HG02642 (cell line): ENCODE measurements around the gene MORF4L1.
"Not testable (repeated sequence)": the region's sequence is repeated elsewhere in the genome, so short reads cannot be mapped to it uniquely, and the experiment has no call there.

Source experiments
- ATAC-seq: cut with Tn5 transposase; IDR thresholded peaks from one replicate; pipeline ENCODE4 v1.9.1; 2021; ENCODE audit warnings: mild to moderate bottlenecking; ENCODE audit not compliant: unreplicated experiment, poor library complexity

The MORF4L1 gene, protein sequence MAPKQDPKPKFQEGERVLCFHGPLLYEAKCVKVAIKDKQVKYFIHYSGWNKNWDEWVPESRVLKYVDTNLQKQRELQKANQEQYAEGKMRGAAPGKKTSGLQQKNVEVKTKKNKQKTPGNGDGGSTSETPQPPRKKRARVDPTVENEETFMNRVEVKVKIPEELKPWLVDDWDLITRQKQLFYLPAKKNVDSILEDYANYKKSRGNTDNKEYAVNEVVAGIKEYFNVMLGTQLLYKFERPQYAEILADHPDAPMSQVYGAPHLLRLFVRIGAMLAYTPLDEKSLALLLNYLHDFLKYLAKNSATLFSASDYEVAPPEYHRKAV

DNA sequence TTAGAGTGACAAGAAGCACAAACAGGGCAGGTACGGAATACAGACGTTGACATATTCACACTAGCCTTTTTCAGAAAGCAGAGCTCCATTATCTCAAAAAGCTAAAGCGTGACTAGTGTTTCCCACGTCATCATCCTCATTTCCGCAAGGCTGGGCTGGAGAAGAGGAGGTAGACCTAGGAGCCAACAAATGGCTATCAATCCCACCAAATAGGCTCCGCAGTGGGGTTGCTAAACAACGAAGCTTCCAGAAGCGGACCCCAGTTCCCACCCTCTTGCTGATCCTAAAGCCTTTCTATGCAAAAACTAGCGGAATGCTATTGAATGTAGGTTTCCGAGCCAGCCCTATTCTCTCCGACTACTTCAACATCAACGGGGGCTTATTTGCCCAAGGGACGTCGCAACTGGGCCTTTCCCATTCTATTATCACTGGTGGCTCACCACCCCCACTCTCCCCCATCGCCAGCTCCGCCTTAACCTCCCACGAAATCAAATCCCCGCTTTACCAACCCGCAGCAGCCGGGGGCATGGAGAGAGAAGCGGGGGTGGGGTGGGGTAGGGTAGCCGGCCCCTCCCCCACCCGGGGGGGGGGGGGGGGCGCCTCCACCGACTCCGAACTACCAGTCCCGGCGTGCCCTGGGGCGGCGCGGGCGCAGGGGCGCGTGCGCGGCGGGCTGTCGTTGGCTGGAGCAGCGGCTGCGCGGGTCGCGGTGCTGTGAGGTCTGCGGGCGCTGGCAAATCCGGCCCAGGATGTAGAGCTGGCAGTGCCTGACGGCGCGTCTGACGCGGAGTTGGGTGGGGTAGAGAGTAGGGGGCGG lies at the start of gene MORF4L1:
TSS of gene MORF4L1 (plus strand) at position 736 of the 817 bp plus-strand sequence. CDS start 128 bp downstream, outside the sequence.
- peak; percentile 78 for ATAC-seq

DNA sequence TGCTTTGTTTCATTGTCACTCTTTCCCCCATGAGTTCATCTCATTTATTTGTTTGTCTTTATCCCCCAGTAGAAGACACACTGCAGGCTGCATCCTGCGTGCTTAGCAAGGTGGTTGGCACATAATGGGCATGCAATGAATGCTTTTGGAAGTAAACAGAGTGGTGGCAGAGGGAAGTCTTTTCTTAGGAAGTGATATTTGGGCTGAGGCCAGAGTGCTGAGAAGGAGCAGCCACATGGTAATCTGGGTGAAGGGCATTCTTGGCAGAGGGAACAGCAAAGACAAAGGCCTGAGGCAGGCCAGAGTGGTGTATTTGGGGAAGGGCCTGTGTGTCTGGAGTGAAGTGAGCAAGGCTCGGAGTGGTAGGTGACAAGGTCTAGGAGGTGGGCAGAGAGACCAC lies 43.8 kb upstream of the MORF4L1 start:
- no peak for ATAC-seq

DNA sequence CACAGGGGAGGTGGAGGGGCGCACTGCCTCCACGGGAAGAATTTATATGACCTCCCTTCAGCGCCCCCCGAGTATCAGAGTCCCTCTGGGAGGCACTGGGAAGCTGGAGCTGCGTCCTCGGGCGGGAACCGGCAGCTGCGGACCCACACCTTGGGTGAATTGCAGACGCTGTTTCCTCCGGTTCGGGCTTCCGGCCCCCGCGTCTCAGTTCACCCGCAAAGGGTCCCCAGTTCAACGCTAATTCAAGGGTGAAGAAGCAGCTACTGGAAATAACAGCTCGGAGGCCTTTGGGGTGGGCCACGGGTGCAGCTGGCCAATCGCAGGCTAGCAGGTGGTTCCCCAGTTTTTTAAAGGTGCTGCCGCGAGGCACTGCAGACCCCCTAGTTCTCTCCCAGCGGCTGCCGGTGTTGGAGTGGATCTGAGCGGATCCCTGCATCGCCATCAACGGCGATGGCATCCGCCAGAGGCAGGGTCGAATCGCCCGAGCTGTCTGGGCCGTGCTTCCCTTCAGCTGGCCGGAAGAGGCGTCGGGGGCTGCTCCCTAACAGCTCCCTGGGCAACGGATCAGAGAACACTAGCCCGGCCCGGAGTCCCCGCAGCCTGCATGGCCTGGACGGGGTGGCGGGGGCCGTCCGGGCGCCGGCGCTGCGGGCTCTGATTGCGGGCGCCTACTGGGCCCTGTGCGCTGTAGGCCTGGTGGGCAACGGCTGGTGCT lies 42.0 kb upstream of the MORF4L1 start:
- no peak for ATAC-seq

DNA sequence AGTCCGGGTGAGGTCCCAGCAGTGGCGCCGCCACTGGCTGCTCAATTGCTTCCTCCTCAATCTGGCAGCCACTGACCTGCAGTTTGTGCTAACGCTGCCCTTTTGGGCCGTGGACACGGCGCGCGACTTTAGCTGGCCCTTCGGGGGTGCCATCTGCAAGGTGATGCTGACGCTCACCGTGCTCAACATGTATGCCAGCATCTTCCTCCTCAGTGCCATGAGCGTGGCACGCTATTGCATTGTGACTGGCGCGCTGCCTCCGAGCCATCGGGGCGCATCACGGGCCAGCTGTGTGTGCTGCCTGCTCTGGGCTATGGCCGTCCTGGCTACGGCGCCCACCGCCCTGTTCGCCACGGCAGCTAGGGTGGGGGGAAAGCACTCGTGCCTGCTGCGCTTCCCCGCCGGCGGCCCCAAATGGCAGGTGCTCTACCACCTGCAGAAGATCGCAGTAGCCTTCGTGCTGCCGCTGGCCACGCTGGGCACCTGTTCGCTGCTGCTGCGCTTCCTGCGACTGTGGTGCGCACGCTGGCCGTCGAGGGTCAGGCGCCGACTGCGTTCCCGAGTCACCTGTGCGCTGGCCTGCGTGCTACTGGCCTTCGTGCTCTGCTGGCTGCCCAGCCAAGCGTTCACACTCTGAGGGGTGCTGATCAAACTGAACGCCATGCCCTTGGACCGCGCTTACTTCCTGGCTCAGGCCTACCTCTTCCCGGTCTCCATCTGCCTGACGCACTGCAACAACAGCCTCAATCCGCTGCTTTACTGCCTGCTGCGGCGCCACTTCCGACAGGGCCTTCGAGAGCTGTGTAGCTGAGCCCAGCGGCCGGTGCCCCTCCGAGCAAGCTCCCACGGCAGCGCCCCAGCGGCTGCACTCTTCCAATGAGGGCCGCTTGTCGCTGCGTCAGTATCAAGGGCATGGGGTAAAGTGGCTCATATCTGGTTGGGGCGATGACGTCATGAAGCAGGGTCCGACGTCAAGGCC lies 41.2 kb upstream of the MORF4L1 start:
- ATAC-seq = no peak

DNA sequence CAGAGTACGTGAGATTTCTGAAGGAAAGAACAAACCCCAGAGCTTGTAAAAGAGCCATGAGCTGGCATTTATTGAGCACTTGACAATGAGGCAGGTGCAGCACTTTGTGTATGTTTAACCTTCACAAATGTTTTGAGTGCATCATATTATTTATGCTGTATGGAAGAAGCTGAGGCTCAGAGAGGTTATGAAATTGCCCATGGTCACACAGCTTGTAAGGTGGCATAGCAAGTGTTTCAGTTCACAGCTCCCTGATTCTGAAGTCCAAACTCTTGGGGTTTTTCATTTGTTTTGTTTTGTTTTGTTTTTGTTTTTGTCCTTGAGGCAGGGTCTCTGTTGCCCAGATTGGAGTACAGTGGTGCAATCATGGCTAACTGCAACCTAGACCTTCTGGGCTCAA lies 36.4 kb upstream of the MORF4L1 start:
- ATAC-seq = no peak

DNA sequence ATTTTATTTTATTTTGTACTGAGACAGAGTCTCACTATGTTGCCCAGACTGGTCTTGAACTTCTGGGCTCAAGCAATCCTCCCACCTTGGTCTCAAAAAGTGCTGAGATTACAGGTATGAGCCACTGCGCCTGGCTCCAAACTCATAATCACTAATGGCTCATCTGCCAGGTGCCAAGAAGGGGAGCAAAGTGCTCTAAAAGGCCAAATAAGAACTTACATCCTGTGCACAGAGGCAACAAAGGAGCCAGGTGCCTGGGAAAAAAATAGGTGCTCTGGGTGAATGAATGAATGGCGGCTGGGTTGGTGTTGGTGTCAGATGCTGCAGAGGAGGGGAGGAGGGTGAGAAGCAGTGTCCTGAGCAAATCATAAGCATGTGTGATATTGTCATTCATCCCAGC lies 35.6 kb upstream of the MORF4L1 start:
- ATAC-seq = no peak

DNA sequence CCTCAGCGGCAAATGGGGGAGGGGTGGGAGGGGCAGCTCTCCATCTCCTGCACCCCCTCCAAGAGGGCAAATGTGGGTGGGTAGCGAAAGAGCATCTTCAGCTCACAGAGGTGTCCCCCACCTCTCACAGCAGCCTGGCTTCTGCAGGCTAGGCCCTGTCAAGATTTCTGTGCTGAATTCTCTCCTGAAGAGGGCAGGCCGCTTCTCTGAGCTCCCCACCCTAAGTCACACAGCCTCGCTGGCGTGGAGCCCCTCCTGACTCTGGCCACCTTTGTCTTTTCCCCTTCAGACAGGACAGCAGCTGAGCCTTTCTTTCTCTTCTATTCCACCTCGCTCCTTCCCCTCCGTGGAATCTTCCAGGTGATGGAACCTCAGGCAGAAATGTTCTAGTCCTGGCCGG lies 35.1 kb upstream of the MORF4L1 start:
- no peak for ATAC-seq

DNA sequence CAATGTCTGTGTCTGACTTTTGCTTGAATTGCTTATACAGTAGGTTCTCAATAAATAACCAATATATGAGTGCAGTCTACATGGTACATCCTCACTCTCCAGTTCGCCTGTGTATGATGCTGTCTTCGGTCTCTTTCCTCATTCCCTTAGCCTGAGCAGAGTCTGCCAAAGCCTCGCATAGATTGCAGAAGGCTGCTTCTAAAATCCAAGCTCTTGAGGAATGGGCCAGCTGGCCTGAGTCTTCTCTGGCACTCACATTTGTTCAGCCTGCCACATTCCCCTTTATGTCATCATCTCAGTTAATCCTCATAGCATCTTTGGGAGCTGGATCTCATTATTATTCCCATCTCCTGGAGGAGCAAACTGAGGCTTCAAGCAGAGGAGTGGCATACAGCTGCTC lies 34.2 kb upstream of the MORF4L1 start:
- ATAC-seq = no peak

DNA sequence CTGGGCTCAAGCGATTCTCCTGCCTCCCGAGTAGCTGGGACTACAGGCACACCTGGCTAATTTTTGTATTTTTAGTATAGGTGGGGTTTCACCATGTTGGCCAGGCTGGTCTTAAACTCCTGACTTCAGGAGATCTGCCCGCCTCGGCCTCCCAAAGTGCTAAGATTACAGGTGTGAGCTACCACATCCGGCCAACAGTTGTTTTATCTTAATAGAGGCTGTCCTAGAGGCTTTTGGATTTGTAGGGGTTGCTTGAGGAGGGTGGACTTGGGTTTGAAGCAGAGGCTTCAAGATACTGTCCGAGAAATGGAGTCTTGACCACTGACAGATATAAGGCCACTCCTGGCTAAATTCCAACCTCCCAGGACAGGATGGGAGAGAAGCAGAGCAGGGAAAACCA lies 33.5 kb upstream of the MORF4L1 start:
- not testable (repeated sequence) for ATAC-seq

DNA sequence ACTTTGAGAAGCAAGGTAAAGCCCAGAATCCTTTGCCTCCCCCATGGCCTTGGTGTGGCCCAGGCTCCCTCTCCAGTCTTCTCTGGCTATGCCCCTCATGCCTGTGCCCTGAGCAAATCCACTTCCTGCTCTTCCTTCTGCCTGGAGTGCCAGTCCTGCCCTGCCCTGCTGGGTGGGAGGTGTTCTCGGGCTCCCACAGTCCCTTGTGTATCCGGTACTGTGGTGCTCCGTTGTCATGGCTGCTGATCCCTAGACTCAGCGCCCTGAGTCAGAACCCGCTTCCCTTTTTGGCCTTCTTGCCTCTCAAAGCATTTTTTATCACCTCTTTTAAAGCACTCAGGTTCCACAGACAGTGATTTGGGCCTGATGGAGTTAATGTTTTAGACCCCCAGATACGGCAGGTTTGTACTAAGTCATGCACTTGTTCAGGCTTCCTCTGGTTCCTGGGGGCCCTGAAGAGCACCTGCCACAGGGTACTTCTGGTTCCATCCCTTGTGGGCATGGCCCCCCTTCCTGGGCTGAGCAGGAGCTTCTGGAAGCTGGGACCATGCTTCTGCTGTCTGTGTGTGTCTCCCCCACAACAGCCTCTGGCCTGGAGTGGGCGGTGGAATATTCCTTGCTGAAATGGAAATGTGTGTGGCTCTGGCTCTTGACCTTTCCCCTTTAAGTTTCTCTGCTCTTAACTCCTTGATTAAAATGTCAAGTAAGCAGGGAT lies 31.9 kb upstream of the MORF4L1 start:
- ATAC-seq = no peak

DNA sequence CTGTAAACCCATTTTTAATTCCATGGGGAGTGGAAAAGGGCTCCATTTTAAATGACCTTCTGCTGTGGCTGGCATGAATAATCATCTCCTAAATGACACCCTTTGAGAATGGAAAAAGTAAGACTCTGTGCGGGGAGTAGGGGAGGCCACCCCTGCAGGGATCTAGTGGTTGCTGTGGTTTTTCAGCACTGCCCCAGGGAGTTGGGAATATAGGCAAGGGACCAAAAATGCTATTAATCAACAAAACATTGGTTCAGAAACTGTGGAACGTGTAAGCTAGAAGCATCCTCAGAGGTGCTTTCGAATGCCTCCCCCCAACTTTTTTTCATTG lies 31.3 kb upstream of the MORF4L1 start:
- ATAC-seq = no peak

DNA sequence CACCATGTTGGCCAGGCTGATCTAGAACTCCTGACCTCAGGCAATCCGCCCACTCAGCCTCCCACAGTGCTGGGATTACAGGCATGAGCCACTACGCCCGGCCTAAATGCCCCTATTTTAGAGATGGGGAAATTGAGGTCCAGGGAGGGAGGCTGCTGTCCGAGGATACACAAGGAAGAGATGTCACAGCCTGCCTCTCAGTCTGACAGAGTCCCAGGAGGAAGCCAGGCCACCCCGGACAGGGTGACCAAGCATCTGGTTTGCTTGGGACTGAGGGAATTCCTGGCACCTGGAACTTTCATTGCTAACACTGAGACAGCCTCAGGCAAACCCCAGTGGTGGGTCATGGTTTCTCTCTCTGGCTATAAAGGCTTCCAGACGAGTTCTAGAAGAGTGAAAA lies 30.8 kb upstream of the MORF4L1 start:
- peak; percentile 18 for ATAC-seq

DNA sequence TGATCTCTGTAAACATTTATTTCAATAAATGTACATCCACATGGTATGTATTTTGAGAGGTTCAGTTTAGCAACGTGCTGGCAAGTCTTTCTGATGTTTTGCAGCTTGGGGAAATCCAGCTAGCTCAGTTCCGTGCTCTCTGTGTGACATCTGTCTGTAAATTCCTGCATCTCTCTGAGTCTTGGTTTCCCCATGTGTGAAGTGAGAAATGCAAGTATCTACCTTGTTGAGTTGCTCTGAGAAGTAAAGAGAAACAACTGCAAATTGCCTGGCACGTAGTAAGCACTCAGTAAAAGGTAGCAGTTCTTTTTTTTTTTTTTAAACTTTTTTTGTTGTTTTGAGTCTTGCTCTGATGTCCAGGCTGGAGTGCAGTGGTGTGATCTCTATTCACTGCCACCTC lies 30.2 kb upstream of the MORF4L1 start:
- peak; percentile 62 for ATAC-seq

DNA sequence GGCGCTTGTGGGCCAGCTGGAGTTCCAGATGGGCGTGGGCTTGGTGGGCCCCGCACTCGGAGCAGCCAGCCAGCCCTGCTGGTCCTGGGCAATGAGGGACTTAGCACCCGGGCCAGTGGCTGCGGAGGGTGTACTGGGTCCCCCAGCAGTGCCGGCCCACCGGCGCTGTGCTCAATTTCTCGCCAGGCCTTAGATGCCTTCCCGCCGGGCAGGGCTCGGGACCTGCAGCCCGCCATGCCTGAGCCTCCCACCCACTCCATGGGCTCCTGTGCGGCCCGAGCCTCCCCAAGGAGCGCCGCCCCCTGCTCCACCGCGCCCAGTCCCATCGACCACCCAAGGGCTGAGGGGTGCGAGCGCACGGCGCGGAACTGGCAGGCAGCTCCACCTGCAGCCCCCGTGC lies 25.8 kb upstream of the MORF4L1 start:
- ATAC-seq = not testable (repeated sequence)

DNA sequence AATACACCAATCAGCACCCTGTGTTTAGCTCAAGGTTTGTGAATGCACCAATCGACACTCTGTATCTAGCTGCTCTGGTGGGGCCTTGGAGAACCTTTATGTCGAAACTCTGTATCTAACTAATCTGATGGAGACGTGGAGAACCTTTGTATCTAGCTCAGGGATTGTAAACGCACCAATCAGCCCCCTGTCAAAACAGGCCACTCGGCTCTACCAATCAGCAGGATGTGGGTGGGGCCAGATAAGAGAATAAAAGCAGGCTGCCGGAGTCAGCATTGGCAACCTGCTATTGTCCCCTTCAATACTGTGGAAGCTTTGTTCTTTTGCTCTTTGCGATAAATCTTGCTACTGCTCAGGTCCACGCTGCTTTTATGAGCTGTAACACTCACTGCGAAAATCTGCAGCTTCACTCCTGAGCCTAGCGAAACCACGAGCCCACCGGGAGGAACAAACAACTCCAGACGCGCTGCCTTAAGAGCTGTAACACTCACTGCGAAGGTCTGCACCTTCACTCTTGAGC lies 25.2 kb upstream of the MORF4L1 start:
- not testable (repeated sequence) for ATAC-seq

DNA sequence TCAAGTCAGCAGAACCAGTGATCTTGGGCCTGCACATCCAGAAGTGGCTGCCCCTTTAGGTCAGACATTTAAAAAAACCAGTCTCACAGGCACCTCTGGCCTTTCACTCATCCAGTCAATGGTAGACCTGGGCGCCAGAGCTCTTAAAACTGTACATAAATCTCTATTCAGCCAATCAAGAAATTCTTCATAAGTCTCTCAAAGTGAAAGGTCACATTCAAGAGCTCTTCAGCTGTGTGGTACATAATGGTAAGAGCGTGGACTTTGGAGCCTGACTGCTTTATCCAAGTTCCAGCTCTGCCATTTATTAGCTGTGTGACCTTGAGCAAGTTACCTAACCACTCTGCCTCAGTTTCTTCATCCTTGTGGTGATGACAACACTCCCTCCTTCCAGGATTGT lies 22.3 kb upstream of the MORF4L1 start:
- no peak for ATAC-seq

DNA sequence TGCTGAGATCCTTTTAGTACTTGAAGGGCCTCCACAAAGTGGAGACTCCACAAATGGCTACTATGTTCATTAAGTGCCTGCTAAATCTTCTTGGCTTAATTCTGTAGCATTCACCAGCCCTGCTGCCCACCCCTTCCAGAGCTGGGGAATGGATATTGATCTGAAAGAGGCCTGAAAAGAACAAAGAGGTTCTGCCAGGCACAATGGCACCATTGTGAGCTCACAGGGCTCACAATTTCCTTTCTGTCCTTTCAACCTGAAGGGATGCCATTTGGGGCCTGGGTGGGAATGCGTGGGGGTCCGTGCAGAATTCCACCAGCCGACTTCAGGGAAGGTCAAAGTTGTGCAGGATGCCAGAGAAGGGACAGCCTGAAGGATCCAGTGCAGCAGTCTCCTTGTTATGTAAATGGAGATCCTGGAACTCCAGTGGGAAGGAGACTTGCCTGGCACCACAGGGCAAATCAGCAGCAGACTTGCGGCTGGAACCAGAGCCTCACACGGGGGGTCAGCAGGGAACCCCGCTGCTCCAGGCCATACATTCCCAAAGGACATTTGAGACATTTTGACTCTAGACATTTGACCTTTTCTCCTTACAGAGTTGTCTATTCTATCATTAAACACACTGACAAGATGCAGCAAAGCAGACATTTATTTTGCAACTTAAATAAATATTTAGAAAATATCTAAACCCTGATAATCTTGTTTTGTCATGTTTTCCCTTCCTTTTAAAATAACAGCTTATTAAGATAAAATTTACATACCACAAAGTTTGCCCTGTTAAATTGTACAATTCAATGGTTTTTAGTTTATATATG lies 21.5 kb upstream of the MORF4L1 start:
- no peak for ATAC-seq

DNA sequence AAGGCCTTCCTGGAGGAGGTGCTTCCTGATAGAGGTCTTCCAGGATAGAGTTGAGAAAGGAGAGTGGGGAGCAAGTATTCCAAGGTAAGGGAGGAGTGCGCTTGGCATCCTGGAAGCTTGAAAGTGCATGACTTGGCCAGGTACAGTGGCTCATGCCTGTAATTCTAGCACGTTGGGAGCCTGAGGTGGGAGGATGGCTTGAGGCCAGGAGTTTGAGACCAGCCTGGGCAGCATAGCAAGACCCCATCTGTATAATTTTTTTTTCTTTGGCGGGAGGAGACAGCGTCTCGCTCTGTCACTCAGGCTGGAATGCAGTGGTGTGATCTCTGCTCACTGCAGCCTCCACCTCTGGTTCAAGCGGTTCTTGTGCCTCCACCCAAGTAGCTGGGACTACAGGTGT lies 19.2 kb upstream of the MORF4L1 start:
- ATAC-seq = no peak
